CD4-positive, alpha-beta T cell treated with Interleukin-17A for 1 hour (primary cell): Measurements from ENCODE around the gene OAT.
A peak's percentile ranks its signal among the peaks of the same experiment; 100 is the strongest.

ENCODE experiments used
- DNase-seq: peaks from one replicate; pipeline ENCODE4 v3.0.0-alpha.2; 2020

The OAT gene

DNA sequence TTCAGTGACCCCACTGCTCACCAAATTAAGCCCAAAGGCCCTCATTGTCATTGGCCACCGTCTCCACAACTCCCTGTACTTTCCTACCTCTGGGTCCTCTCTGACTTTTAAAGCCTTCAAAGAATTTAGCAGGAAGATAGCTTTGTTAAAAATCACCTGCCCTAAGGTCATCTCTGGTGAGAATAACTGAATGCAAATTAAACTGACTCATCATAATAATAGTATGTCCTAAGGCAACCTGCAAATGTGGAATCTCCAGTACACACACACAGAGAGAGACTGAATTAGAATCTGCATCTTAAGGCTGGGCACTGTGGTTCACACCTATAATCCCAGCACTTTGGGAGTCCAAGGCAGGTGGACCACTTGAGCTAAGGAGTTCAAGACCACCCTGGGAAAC is 24.1 kb downstream of the OAT start:
- DNase-seq, result no peak

DNA sequence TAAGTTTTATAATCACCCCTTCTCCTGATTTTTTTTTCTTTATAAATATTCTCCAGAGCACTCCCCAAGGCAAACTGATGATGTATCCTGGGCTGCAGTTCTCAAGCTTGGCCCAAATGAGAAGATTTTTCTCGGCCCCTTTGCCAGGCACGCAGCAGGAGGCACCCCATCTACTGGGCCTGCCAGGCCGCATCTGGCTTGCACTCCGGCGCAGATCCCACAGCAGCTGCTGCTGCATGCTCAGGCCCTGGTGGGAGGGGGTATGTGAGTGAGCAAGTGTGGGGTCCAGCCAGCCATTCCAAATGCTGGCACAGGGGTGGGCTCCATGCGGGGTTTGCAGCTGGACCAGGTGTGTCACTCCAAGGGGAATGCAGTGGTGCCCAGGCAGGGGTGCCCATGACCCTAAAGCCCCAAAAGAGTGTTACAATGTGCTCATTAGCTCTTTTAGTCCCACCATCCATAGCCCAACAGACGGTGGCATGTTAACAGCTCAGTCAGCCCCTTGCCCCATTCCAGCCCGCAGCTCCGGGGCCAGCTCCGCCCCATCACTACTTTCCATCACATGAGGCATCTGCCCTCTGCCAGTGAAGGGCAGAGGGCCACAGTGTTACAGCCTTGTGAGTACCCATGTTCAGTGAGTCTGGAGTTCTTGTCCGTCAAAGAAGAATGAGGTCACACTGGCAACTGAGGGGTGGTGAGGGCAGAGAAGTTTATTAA is 25.9 kb downstream of the OAT start:
- no peak for DNase-seq

DNA sequence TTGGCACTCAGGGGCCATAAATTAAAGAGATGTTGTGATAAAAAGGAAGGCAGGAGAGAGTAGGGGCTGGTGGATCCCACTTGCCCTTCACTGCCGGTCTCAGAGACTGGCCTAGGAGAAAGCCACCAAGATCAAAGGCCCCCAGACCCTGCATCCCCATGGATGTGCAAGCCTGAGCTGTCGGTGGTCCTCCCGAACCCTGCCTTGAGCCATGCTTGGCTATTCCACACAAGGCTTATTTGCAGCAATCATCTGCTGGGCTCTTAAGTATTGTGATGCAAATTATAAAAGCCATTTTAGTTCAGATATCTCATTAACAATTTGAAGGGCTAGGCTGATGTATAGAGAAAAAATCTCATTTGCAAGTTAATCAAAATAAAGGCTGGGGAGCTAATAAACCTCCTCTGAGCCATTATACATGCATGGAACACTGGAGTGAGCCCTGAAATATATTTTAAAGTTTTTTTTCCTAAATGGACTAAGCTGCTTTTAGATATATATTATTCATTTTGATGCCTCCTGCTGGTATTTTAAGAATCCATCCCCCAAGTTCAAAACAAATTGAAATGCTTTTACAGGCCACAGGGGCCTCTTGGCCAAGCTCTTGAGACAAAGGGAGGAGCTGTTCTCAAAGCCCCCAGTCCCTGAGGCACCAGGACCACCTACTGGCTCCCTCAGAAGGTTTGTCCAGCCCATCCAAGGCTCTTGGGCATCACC is 28.1 kb downstream of the OAT start:
- no peak for DNase-seq

DNA sequence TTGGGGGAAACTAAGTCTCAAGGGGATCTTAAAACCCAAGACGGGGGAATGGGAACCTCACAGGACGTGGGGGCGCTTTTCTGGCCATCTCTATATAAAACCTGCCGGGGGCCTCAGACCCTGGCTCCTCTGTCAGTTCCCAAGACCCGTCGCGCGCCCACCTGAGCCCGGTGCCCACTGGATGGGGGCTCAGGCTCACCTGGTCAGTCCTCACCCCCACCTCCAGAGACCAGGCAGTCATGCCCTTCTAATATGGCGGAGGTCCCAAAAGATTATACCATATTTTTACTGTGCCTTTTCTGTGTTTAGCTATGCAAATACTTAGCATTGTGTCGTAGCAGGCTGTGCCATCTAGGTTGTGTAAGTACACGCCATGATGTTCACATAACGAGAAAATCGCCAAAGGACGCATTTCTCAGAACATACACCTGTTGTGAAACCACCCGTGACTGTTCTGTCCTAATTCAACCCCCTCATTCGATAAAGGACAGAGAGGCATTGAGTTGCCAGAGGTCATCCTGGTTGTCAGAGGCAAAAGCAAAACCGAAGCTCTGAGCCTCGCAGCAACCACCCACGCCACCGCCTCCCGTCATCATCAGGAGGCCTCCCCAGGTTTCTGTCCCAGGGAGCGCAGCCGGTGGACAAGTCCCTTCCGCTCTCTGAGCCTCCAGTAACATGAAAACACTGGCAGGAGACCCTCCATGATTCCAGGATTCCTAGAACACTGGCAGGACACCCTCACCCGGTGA is 28.9 kb downstream of the OAT start:
- DNase-seq, result no peak

DNA sequence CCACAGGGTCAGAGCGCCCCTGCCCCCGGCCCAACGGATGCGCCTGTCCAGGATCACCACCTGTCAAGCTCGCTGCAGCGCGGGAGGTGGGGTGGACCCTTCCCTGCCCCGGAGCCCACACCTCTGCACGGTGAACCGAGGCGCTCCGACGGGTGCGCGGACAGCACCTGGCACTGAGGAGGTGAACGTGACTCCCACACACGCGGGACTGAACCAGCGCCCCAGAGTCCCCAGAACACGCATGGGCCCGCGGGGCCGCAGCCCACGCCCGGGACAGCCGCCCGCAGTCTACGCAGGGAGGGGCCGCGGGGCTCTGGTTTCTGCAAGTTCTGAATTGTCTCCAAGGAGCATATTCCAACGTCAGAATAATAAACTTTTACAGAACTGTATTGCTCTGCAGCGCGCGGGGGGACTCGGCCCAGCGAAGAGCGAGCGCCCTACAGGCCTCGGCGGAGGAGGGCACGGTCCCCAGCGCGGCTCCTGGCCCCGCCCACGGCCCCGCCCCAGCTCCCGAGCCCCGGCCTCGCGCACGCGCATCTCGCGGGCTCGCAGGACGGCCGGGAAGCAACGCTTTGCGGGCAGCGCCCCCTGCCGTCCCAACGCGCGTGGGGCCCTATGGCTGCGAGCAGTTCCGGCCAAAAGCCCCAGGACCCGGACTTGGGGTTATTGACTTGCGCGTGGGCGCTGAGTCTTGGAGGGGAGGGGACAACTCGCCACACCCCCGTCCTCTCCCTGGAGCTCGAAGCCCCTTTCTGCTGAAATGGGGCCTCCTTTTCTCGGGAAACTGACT is 29.7 kb downstream of the OAT start:
- peak; percentile 92 for DNase-seq

DNA sequence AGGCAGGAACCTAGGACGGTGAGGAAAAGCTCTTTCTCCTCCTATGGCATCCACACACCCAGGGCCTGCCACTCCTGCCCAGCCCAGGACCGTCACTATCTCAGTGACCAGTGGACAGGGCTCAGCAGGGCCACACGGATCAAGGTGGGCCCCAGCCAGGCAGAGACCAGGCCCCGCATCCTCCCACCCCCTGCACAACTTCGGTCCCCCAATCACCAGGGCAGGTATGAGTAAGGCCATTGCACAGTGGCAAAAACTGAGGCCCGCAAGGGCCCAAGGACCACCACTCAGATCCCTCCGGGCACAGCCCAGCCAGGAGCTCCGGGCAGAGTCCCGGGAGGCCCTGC is 30.3 kb downstream of the OAT start:
- DNase-seq, result no peak

DNA sequence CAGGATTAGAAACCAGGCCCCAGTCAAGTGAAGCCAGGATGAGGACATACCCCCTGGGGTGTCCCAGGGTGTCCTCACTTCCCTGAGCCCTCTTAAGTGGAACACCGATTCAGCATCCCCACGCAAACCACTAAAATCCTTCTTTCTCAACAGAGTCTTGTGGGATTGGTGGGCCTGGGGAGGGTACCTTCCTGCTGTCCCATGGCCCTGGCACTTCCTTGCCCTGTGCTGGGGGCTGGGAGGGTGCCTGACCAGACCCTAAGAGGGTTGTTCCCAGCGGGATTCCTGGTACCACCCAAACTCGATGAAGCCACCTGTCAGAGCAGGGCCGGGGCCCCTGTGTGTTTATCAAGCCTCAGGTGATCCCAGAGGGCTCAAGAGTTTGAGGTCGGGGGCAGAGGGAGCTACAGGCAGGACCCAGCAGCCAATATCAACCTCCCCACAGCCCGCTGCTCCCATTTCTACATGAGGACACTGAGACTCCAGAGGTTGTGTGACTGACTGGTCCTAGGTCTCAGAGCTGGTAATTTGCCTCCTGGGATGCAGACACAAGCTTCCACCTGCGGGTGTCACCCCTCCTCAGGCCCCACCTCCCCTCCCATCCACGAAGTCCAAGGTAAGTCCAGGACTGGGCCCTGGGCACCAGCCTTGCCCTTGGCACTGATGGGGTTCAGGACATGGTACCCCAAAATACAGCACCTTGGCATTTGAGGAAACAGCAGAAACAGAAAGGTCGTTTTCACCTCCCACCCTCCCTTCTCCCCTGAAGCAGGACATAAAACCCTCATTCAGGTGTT is 31.4 kb downstream of the OAT start:
- DNase-seq, result no peak

DNA sequence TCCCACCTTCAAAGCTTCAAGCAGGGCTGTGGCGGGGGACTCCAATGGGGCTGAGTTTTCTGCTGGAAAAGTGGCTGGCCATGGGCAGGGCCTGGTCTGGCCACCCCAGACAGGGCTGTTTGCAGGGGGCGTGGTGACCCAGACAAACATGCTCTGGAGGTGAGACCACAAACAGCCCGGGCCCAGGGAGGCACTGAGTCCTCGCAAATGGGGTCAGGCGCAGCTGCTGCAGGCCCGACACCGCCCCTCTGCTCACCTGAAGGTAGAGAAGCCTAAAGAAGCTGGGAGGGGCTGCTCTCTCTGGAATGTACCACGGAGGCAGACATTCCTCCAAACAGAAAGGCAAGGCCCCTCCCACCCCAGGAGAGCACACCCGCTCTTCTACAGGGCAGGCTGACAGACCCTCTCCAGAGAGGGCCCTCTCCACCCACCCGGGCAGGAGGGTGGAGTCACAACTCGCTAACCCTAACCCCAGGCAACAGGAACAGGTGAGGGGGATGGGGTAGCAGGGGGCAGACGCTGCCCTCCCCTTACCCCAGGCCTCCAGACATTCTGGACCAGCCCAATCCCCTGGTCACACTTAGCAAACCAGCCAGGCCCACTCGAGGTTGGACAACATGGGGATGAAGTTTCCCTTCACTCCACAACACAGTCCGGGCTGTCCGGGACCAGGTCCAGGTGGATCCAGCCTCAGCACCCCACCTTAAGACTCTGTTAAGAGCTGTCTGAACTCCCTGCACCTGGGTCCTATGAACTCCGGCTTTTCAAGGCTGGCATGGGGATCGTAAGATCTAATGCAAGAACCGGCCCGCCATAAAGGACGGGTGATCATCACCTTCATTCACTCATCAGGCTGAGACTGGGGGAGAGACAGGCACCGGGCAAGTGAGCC is 32.3 kb downstream of the OAT start:
- no peak for DNase-seq

DNA sequence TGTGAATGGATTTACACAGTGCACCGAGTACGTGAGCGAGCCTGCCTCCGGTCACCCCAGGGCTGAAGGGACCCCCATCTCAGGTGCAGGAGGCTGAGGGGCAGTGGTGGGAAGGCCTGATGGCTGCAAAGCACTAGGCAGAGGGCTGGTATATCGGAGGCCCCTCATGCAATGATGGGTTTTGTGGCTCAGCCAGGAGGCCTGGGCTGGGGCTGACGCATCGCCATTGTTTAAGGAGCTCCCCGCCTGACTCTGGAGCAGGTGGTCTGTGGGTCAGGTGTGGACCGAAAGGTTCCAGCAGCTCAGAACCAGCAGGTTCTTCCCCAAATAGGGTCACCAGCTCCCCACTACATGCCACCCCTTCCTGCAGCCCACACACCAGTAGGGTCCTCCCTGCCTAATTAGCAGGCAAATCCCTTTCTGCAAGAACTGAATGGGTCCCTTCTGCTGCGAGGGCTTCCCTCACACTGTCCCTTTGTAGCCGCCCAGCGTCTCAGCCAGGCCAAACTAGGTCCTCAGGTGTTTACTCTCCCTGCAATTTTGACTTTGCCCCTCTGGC is 33.0 kb downstream of the OAT start:
- DNase-seq, result no peak

DNA sequence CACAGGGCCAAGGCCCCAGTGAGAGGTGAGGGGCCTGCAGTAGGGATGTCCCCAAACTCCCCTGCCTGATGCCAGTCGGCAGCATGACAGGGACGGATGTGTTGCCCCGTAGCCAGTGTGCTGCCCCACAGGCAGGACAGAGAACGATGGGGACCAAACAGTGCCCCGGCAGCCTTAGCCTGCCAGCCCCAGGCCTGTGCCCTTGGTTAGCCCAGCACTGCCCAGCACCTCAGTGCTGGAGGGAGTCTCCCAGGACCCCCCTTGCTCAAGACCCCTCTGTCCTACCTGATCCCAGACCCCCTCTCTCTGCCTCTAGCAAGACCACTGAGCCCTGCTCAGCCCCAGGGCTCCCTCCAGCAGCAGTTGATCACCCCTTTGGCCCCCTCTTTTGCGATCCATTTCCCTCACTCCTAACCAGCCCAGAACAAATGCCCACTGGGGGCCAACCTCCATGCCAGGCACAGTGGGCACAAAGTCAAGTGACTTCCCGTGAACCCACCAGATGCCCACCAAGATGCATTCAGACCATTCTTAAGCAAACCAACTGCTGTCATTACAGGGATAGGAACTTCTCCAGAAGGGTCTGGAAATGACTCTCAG is 34.0 kb downstream of the OAT start:
- no peak for DNase-seq

DNA sequence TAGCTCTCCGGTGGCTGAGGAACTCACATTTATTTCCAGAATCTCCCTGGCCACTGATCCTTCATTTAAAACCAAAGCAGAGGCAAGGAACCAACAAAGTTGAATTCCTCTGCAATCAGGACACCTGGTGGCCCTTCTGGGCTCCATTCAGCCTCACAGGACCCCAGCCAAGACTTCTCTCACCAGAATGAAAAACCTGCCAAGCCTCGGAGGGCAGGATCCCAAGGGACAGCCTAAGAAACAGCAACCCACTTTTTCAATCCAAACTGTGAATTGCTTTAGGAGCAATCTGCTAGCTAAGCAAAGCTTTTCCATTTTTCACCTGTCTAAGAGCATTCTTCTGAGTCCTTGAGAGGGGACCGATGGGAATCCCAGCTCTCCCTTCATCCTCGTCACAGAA is 34.6 kb downstream of the OAT start:
- DNase-seq, result no peak

DNA sequence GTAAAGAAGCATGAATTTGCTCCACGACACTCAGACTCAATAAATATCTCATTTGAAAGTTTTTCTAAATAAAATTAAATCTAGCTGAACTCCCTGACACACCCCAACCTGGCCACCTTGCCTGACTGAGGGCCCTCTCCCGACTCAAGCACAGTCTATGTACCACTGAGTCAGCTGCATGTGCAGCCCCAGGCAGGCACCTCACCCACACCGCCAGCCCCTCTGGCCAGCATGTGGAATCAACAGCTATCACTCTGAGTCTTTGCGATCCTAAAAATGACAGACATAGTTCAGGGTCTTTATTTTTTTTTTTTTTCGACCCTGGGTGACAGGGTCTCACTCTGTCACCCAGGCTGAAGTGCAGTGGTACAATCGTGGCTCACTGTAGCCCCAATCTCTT is 35.2 kb downstream of the OAT start:
- DNase-seq, result no peak

DNA sequence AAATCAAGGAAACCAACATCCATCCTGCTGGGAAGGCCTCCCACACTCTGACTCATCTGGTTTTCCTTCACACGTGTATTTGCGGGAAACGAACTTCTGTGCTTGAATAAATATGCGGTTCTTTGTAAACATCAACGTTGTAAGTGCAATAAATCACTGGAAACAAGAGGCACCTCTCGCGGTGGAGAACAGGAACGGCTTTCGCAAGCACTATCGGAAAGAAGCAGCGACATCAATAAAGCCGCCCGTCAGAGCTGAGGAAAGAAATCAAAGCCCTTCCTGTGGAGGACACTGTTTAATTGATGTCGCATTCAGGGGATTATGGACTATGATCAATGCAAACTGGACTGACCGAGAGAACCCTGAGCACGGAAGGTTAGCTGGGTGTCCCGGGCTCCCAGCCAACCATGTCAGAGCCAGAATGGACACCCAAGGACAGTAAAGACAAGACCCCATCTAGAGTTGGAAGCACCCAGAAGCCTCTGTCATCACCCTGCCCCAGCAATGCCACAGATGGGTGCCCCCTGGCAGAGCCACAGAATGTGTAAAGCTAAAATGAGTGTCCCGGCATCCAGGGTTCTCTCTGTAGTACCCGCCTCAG is 37.6 kb downstream of the OAT start:
- no peak for DNase-seq

DNA sequence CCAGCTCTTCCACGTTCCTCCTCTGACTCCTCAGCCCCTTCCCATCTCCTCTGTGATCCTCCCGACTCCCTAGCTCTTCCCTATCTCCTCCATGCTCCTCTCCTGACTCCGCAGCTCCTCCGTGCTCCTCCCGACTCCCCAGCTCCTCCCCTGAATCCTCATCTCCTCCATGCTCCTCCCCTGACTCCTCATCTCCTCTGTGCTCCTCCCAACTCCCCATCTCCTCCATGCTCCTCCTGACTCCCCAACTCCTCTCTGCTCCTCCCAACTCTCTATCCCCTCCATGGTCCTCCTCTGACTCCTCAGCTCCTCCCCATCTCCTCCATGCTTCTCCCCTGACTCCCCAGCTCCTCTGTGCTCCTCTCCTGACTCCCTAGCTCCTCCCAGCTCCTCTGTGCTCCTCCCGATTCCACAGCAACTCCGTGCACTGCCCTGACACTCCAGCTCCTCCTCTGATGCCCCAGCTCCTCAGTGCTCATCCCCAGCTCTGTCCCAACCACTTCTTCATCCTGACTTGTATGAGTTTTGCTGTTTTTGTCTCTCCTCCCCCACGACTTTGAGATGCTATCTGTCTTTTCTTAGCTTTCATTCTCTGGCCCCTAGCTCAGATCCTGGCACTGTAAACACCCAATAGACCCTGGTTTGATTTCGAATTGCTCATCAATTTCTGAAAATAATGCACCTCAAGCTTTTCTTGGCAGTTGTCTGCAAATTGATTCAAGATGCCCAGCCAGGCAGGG is 38.3 kb downstream of the OAT start:
- DNase-seq, result no peak

DNA sequence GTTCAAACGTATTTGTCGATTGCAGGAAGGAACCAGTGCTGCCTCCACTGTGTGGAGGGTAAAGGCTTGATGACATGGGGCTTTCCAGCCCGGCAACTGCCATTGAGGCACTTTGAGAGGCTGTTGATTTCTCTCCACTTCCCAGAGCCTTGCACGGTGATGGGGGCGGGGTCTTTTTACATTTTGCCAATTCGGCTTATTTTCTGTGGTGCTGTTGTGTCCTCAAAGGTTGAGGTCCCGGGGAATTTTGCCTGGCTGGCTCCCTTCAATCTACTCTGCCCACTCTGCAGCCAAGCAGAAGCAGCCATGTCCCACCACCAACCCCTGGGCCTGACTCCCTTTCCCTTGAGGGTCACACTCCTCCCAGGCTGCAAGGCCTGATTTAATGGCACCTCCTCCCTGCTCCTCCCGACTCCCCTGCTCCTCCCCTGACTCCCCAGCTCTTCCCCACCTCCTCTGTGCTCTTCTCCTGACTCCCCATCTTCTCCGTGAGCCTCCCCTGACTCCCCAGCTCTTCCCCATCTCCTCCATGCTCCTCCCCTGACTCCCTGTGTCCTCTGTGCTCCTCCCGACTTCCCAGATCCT is 39.0 kb downstream of the OAT start:
- no peak for DNase-seq

DNA sequence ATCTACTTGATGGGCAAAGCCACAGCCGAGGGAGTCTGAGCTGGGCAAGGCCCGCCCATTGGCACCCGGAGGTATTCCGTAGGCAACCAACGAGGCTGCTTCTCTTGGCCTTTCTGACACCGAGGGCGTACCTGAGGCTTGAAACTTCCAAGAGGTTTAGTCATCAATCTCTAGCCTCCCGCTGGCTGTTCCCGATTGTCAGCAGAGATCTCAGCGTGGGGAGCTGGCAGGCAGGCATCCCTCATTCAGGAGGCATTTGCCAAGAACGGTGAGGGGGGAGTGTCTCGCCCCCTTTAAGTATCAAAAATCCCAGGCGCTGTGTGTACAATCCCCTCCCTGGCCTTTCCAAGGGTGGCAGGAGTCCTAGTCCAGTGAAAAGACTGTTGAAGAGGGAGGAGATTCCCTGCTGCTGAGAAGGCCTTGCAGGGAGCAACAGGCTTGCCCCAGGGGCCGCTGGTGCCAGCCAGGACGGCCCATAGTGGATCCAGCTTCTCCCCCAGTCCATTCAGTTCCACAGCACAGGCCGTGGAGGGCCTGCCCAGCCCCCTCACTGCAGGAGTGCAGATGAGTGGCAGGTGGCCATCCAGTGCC is 39.7 kb downstream of the OAT start:
- no peak for DNase-seq

DNA sequence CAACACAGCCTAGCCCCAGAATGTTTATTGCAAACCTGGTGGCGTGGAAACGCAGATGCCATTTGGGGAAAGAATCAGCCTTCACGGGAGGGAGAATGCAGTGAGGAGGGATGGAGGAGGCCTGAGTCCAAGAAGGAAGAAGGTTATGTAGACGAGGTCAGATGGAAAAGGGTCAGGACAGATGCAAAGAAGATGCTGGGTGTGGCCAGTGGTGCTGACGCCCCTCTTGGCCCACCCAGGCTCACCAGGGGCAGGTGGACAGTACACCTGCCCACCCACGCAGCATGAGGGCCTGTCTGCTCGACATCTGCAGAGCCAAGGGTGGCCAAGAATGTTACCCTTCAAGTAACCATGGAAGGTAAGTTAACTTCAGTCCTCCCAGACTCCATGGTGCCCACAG is 40.5 kb downstream of the OAT start:
- DNase-seq, result no peak

DNA sequence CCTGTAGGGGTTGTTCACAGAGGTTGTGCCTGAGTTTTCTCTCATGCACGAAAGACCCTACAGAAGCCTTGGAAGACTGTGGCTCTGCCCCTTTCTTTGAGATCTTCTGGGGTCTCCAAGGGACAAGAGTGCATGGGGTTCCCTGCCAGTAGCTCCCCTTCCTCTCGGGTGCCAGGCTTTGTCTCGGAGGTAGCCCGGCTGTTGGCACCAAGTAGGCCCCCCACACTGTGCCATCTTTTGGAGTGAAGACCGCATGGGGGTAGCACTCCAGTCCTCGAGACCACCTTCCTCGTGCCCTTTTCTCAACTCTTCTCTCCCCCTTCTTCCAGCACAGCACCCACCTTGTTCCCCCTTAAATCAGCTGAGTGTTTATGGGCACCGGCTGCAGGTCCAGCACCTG is 41.6 kb downstream of the OAT start:
- DNase-seq, result no peak

DNA sequence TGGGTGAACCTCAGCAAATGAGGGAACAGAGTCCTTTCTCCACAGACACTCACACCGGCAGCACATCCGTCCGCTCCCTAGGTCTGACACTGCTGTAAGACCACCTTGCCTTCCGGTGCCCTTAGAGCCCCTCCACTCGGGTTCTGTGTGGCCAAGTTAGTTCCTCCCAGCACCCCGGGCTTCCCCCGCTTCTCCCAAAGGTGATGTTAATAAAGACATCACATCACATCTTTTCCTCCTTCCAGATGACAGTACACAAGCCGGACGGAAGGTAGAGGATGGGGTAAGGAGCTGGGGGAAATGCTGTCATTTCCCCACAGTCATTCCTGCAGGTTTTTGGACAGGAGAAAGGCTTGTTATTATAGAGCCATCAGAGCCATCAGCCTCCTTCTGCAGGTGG is 42.3 kb downstream of the OAT start:
- DNase-seq, result no peak
